Naive B cell (primary cell): ENCODE measurements around the gene BCAM. TPM values are rescaled to one million over a fixed set of nuclear protein-coding genes. Genes with fewer than 3 reads are reported as not detected.

ENCODE experiments used
- ATAC-seq, 2 donors: fragments of 150-1000 bp; cut with Tn5 transposase; 2 replicates each; pipeline ENCODE4 v1.10.0; 2021; ENCODE audit warnings: low read depth in 2 of 2, mild to moderate bottlenecking in 2 of 2, moderate library complexity in 2 of 2
- DNase-seq: peaks from one replicate; pipeline ENCODE4 v3.0.0; 2022
- H3K27ac Mint-ChIP-seq, 6 donors: one replicate each; pipeline ENCODE4 v1.8.0; 2020 to 2022; ENCODE audit warnings: mild to moderate bottlenecking in 6 of 6, mixed read lengths in 6 of 6, moderate library complexity in 5 of 6, inconsistent platforms in 2 of 6
- H3K27me3 Mint-ChIP-seq, 3 donors: one replicate each; pipeline ENCODE4 v1.8.0; 2021 to 2022; ENCODE audit warnings: mixed read lengths in 3 of 3, mild to moderate bottlenecking in 1 of 3
- H3K36me3 Mint-ChIP-seq, 2 donors: one replicate each; pipeline ENCODE4 v1.8.0; 2020 to 2022; ENCODE audit warnings: mixed read lengths in 2 of 2, inconsistent platforms in 1 of 2, mild to moderate bottlenecking in 1 of 2
- H3K4me1 Mint-ChIP-seq, 3 donors: one replicate each; pipeline ENCODE4 v1.8.0; 2020 to 2022; ENCODE audit warnings: mixed read lengths in 3 of 3, inconsistent platforms in 1 of 3, mild to moderate bottlenecking in 1 of 3, moderate library complexity in 1 of 3
- H3K4me3 Mint-ChIP-seq, 8 donors: one replicate each; pipeline ENCODE4 v1.8.0; 2020 to 2022; ENCODE audit warnings: mild to moderate bottlenecking in 8 of 8, mixed read lengths in 8 of 8, moderate library complexity in 8 of 8, inconsistent platforms in 2 of 8
- H3K9me3 Mint-ChIP-seq, 7 donors: one replicate each; pipeline ENCODE4 v1.8.0; 2020 to 2022; ENCODE audit warnings: mixed read lengths in 7 of 7, mild to moderate bottlenecking in 5 of 7, inconsistent platforms in 2 of 7, moderate library complexity in 1 of 7
- polyA plus RNA-seq, 6 donors: library from polyadenylated mRNA; unstranded; fragments of 300-500 nt; fragmentation: Illumina TruSeq; gene quantifications; one replicate each; pipeline ENCODE4 v1.2.3, GENCODE V29; 2021; ENCODE audit warnings: low read depth in 6 of 6

The BCAM gene
- polyA plus RNA-seq, 6 donors from 2014 or later, result not detected

- peak; percentile 97 to 98 for ATAC-seq
- peaks cover 19 to 24% (median 22%) of the 10 kb centered on the region in 3 donors for H3K4me1 Mint-ChIP-seq
- peaks cover 0 to 3% (median 0%) of the 10 kb centered on the region in 7 donors for H3K9me3 Mint-ChIP-seq
- H3K36me3 Mint-ChIP-seq, result no peaks in the 10 kb centered on the region
- no peak overlapping the region for H3K4me3 Mint-ChIP-seq
- peak; percentile 61 for DNase-seq
- peak overlapping the region in 2 of 6 donors; percentile 7 to 66 for H3K27ac Mint-ChIP-seq
- H3K27me3 Mint-ChIP-seq, result peaks cover 0 to 13% (median 7%) of the 10 kb centered on the region in 3 donors
These were observed 8.4 kb upstream of the BCAM start for GRCh38 chr19:44800461-44800860.

GRCh38 chr19:44803442-44804428 lies 5.2 kb upstream of the BCAM start:
- peaks cover 12 to 16% (median 15%) of the 10 kb centered on the region in 3 donors for H3K4me1 Mint-ChIP-seq
- peaks cover 5 to 32% (median 14%) of the 10 kb centered on the region in 3 donors for H3K27me3 Mint-ChIP-seq
- ATAC-seq, result no peak
- H3K9me3 Mint-ChIP-seq, result peaks cover 0 to 3% (median 0%) of the 10 kb centered on the region in 7 donors
- DNase-seq, result no peak
- peak overlapping the region in 1 of 6 donors; percentile 10 for H3K27ac Mint-ChIP-seq
- H3K4me3 Mint-ChIP-seq, result no peak overlapping the region
- no peaks in the 10 kb centered on the region for H3K36me3 Mint-ChIP-seq

- no peaks in the 10 kb centered on the region for H3K36me3 Mint-ChIP-seq
- H3K27me3 Mint-ChIP-seq, result peaks cover 8 to 53% (median 31%) of the 10 kb centered on the region in 3 donors
- ATAC-seq (no peak), DNase-seq (no peak)
- H3K4me1 Mint-ChIP-seq, result peaks cover 6 to 11% (median 7%) of the 10 kb centered on the region in 3 donors
- no peak overlapping the region for H3K27ac Mint-ChIP-seq
- H3K4me3 Mint-ChIP-seq, result peak overlapping the region in 2 of 8 donors; percentile 0 to 54
- peaks cover 0 to 3% (median 0%) of the 10 kb centered on the region in 7 donors for H3K9me3 Mint-ChIP-seq
These were observed 2.6 kb upstream of the BCAM start for GRCh38 chr19:44806291-44806690.

- Mint-ChIP-seq H3K27ac (peak overlapping the region in 1 of 6 donors; percentile 73), H3K4me3 (no peak overlapping the region), H3K4me1 (peaks cover 7 to 11% (median 10%) of the 10 kb centered on the region in 3 donors), H3K27me3 (peaks cover 9 to 61% (median 39%) of the 10 kb centered on the region in 3 donors), H3K9me3 (peaks cover 0 to 3% (median 0%) of the 10 kb centered on the region in 7 donors), H3K36me3 (no peaks in the 10 kb centered on the region)
- DNase-seq (no peak), ATAC-seq (no peak)
These were observed 1.7 kb upstream of the BCAM start for GRCh38 chr19:44807162-44807561.

GRCh38 chr19:44807652-44808462 lies 1.0 kb upstream of the BCAM start:
- Mint-ChIP-seq H3K36me3 (no peaks in the 10 kb centered on the region), H3K9me3 (peaks cover 0 to 3% (median 0%) of the 10 kb centered on the region in 7 donors), H3K4me3 (peak overlapping the region in 5 of 8 donors; percentile 64 to 80 (median 66)), H3K27me3 (peaks cover 9 to 56% (median 33%) of the 10 kb centered on the region in 3 donors), H3K4me1 (peaks cover 7 to 11% (median 10%) of the 10 kb centered on the region in 3 donors), H3K27ac (peak overlapping the region in 1 of 6 donors; percentile 31)
- ATAC-seq (no peak), DNase-seq (no peak)

- H3K27ac Mint-ChIP-seq, result no peak overlapping the region
- H3K9me3 Mint-ChIP-seq, result no peaks in the 10 kb centered on the region
- peaks cover 7 to 11% (median 10%) of the 10 kb centered on the region in 3 donors for H3K4me1 Mint-ChIP-seq
- peak overlapping the region in 4 of 8 donors; percentile 9 to 87 (median 52) for H3K4me3 Mint-ChIP-seq
- ATAC-seq (no peak), DNase-seq (no peak)
- H3K36me3 Mint-ChIP-seq, result no peaks in the 10 kb centered on the region
- peaks cover 14 to 56% (median 33%) of the 10 kb centered on the region in 3 donors for H3K27me3 Mint-ChIP-seq
These were observed 802 bp downstream of the BCAM start for GRCh38 chr19:44809577-44810233.

- Mint-ChIP-seq H3K9me3 (no peaks in the 10 kb centered on the region), H3K36me3 (no peaks in the 10 kb centered on the region), H3K4me3 (no peak overlapping the region), H3K27ac (no peak overlapping the region), H3K27me3 (peaks cover 17 to 56% (median 33%) of the 10 kb centered on the region in 3 donors), H3K4me1 (peaks cover 7 to 11% (median 10%) of the 10 kb centered on the region in 3 donors)
- ATAC-seq (no peak), DNase-seq (no peak)
These were observed 1.6 kb downstream of the BCAM start for GRCh38 chr19:44810234-44811121.

GRCh38 chr19:44811122-44811419 lies 2.2 kb downstream of the BCAM start:
- Mint-ChIP-seq H3K4me1 (peaks cover 7 to 11% (median 10%) of the 10 kb centered on the region in 3 donors), H3K27me3 (peaks cover 18 to 56% (median 33%) of the 10 kb centered on the region in 3 donors), H3K4me3 (peak overlapping the region in 1 of 8 donors; percentile 47), H3K36me3 (no peaks in the 10 kb centered on the region), H3K27ac (peak overlapping the region in 1 of 6 donors; percentile 92), H3K9me3 (no peaks in the 10 kb centered on the region)
- DNase-seq, result no peak
- no peak for ATAC-seq

- H3K27me3 Mint-ChIP-seq, result peaks cover 18 to 51% (median 37%) of the 10 kb centered on the region in 3 donors
- no peak overlapping the region for H3K4me3 Mint-ChIP-seq
- H3K4me1 Mint-ChIP-seq, result peaks cover 7 to 11% (median 10%) of the 10 kb centered on the region in 3 donors
- H3K9me3 Mint-ChIP-seq, result peaks cover 0 to 1% (median 0%) of the 10 kb centered on the region in 7 donors
- no peak overlapping the region for H3K27ac Mint-ChIP-seq
- H3K36me3 Mint-ChIP-seq, result no peaks in the 10 kb centered on the region
- ATAC-seq (no peak), DNase-seq (no peak)
These were observed 3.3 kb downstream of the BCAM start for GRCh38 chr19:44812142-44812718.

- Mint-ChIP-seq H3K27me3 (peaks cover 17 to 51% (median 39%) of the 10 kb centered on the region in 3 donors), H3K4me1 (peaks cover 4 to 9% (median 8%) of the 10 kb centered on the region in 3 donors), H3K4me3 (no peak overlapping the region), H3K27ac (peak overlapping the region in 2 of 6 donors; percentile 16 to 82), H3K9me3 (peaks cover 0 to 1% (median 0%) of the 10 kb centered on the region in 7 donors), H3K36me3 (no peaks in the 10 kb centered on the region)
- DNase-seq (no peak), ATAC-seq (no peak)
These were observed 4.4 kb downstream of the BCAM start for GRCh38 chr19:44813070-44813840.

- Mint-ChIP-seq H3K27ac (peak overlapping the region in 2 of 6 donors; percentile 16 to 84), H3K36me3 (no peaks in the 10 kb centered on the region)
- ATAC-seq, result no peak
These were observed 5.1 kb downstream of the BCAM start for GRCh38 chr19:44813841-44814470.

More at GRCh38 chr19:44813841-44814470, 5.1 kb downstream of the BCAM start:
- Mint-ChIP-seq H3K27me3 (peaks cover 13 to 51% (median 33%) of the 10 kb centered on the region in 3 donors), H3K4me1 (peaks cover 0 to 4% (median 3%) of the 10 kb centered on the region in 3 donors), H3K4me3 (no peak overlapping the region), H3K9me3 (peaks cover 0 to 1% (median 0%) of the 10 kb centered on the region in 7 donors)
- no peak for DNase-seq
